PC-3 (cell line): ENCODE results near the gene LMNA. TPM values are rescaled to one million over a fixed set of nuclear protein-coding genes. Genes with fewer than 3 reads are reported as not detected.
"Not testable (repeated sequence)": the region's sequence is repeated elsewhere in the genome, so short reads cannot be mapped to it uniquely, and the experiment has no call there.

Experiments used
- ATAC-seq: fragments of 200-7000 bp; cut with Tn5 transposase; 2 replicates; pipeline ENCODE4 v1.9.1; 2020; ENCODE audit warnings: mild to moderate bottlenecking, moderate library complexity
- BruUV-seq: library from RNA; stranded (reverse); fragments of 400-500 nt; replicated peaks from 2 replicates; lab custom pipeline; 2021; lab: Mats Ljungman, UMichigan
- CTCF ChIA-PET: fragments of 300-600 bp; sonication (Branson Sonifier 250); formaldehyde crosslinking; loops from one replicate; lab custom pipeline; 2022; ENCODE audit warnings: antibody characterized with exemption; lab: Charles Lee
- POLR2A ChIA-PET: fragments of 300-600 bp; sonication (Branson Sonifier 250); formaldehyde crosslinking; loops from one replicate; lab custom pipeline; 2022; ENCODE audit warnings: antibody characterized with exemption; ENCODE audit not compliant: unreplicated experiment; lab: Charles Lee
- DNase-seq: peaks from one replicate; pipeline ENCODE4 v3.0.0-alpha.2; 2015
- H2AFZ ChIP-seq: fragments of 300-600 bp; sonication (generic); 2 replicates; pipeline ENCODE4 v1.6.0; 2016; ENCODE audit warnings: antibody characterized with exemption, low read length
- H3F3A ChIP-seq: fragments of 300-600 bp; sonication (generic); one replicate; pipeline ENCODE4 v1.6.0; 2017; ENCODE audit warnings: antibody characterized with exemption, low read length, control low read depth, mild to moderate bottlenecking; ENCODE audit not compliant: unreplicated experiment
- H3K27ac ChIP-seq: fragments of 300-600 bp; sonication (generic); 2 replicates; pipeline ENCODE4 v1.5.1; 2016; ENCODE audit warnings: mild to moderate bottlenecking, low read length
- H3K27me3 ChIP-seq: fragments of 300-600 bp; sonication (generic); 2 replicates; pipeline ENCODE4 v1.6.1; 2016; ENCODE audit warnings: low read length, mixed read lengths
- H3K36me3 ChIP-seq: fragments of 300-600 bp; sonication (generic); 2 replicates; pipeline ENCODE4 v1.6.1; 2016; ENCODE audit warnings: low read depth, mixed run types, low read length, mixed read lengths
- H3K4me1 ChIP-seq: fragments of 300-600 bp; sonication (generic); 2 replicates; pipeline ENCODE4 v1.5.1; 2016; ENCODE audit warnings: low read length; ENCODE audit not compliant: insufficient read depth
- H3K4me2 ChIP-seq: fragments of 300-600 bp; sonication (generic); 2 replicates; pipeline ENCODE4 v1.6.0; 2016; ENCODE audit warnings: low read length
- H3K4me3 ChIP-seq: fragments of 300-600 bp; sonication (generic); 2 replicates; pipeline ENCODE4 v1.5.1; 2016; ENCODE audit warnings: mild to moderate bottlenecking, low read length, mixed read lengths
- H3K79me2 ChIP-seq: fragments of 300-600 bp; sonication (generic); 2 replicates; pipeline ENCODE4 v1.6.1; 2017; ENCODE audit warnings: low read length, mixed read lengths
- H3K9ac ChIP-seq: fragments of 300-600 bp; sonication (generic); 2 replicates; pipeline ENCODE4 v1.6.0; 2016; ENCODE audit warnings: mild to moderate bottlenecking, low read length
- H3K9me2 ChIP-seq: fragments of 300-600 bp; sonication (generic); replicated peaks from 2 replicates; pipeline ENCODE4 v1.6.1; 2016; ENCODE audit warnings: mixed run types, low read length, mixed read lengths
- H3K9me3 ChIP-seq: fragments of 300-600 bp; sonication (generic); 2 replicates; pipeline ENCODE4 v1.6.1; 2016; ENCODE audit warnings: low read length, mixed read lengths
- H4K20me1 ChIP-seq: fragments of 300-600 bp; sonication (generic); 2 replicates; pipeline ENCODE4 v1.6.1; 2016; ENCODE audit warnings: low read length, mixed read lengths
- intact Hi-C: fragments of 100-400 bp; cut with micrococcal nuclease; formaldehyde crosslinking; loops from 2 replicates; pipeline ENCODE4 v1.9.0; 2023
- total RNA-seq: library from RNA; depleted of rRNA; stranded (reverse); fragments of >200 nt; gene quantifications from 2 replicates; pipeline ENCODE4 v1.2.3, GENCODE V29; 2014; rRNA removed

Gene LMNA
- total RNA-seq, 1 experiment from 2014 or later, result 864 TPM

DNA sequence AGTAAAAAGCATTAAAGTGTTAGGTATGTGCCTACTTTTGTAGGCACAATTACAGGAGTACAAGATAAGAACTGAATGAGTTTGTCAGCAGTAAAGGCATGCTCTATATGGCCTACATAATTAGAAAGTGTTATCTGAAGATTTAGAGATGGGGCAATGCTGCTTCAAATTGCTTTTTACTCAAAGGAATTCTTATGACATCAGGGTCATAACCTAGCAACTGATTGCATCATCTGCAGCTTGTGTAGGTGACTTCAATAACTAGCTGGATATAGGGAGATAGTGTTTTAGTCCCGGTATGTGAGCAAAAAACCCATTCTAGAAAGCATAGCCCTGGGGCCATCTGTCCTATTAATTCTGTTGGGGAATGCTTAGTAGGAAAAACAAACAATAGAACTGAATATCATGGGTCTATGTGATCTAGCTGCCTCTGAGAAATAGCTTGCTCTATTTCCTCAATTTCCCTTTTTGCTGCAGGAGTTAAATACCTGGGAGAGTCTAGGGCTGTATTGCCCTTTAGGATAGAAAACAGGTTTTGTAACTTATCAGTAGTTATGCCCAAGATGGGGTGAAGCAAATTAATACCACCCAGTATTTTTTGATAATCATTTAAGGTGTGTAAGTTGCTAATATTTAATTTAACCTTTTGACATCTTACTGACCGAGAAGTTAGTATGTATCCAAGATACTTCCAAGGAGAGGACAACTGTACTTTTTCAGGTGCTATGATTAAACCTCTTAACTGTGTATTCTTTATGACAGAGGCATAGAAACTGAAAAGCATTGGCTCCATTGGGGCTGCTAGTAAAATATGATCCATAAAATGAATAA, 72.1 kb downstream of the LMNA start:
- ATAC-seq, H3K4me3 ChIP-seq, H3K4me2 ChIP-seq, H3K9me3 ChIP-seq, DNase-seq, POLR2A ChIA-PET, H3K4me1 ChIP-seq, CTCF ChIA-PET, H3F3A ChIP-seq, H3K9ac ChIP-seq, H4K20me1 ChIP-seq, intact Hi-C loops, H3K9me2 ChIP-seq, H3K79me2 ChIP-seq, H3K27ac ChIP-seq, H2AFZ ChIP-seq, BruUV-seq, H3K36me3 ChIP-seq, H3K27me3 ChIP-seq: not testable (repeated sequence)

Other genes starting within 250 kb of the LMNA start
- gene RIT1, start 203.4 kb upstream of the LMNA start, total RNA-seq, result 14.7 and 18.8 TPM in 2 replicates
- gene KHDC4, start 180.3 kb upstream of the LMNA start, total RNA-seq, result 63.4 and 64.4 TPM in 2 replicates
- not detected in 2 replicates for gene RXFP4, start 173.1 kb upstream of the LMNA start, total RNA-seq
- 65.9 and 70.8 TPM in 2 replicates for gene ARHGEF2, start 136.2 kb upstream of the LMNA start, total RNA-seq
- gene SSR2, start 93.8 kb upstream of the LMNA start, total RNA-seq, result 282 and 293 TPM in 2 replicates
- 45.4 and 62.9 TPM in 2 replicates for gene UBQLN4, start 60.9 kb upstream of the LMNA start, total RNA-seq
- gene LAMTOR2, start 59.9 kb upstream of the LMNA start, total RNA-seq, result 130 TPM in 2 replicates
- gene RAB25, start 53.6 kb upstream of the LMNA start, total RNA-seq, result 18.1 and 18.5 TPM in 2 replicates
- gene MEX3A, start 32.2 kb upstream of the LMNA start, total RNA-seq, result 12.9 and 14.7 TPM in 2 replicates
- gene SEMA4A, start 38.9 kb downstream of the LMNA start, total RNA-seq, result 5.8 and 13.1 TPM in 2 replicates
- 28.1 and 33.1 TPM in 2 replicates for gene SLC25A44, start 79.4 kb downstream of the LMNA start, total RNA-seq
- 131 and 163 TPM in 2 replicates for gene PMF1, start 98.3 kb downstream of the LMNA start, total RNA-seq
- 0.35 and 2.5 TPM in 2 replicates for gene BGLAP, start 127.5 kb downstream of the LMNA start, total RNA-seq
- 6.6 and 7.2 TPM in 2 replicates for gene PAQR6, start 133.3 kb downstream of the LMNA start, total RNA-seq
- 126 and 130 TPM in 2 replicates for gene SMG5, start 168.1 kb downstream of the LMNA start, total RNA-seq
- gene TMEM79, start 169.6 kb downstream of the LMNA start, total RNA-seq, result 8.1 and 11.2 TPM in 2 replicates
- gene GLMP, start 181.0 kb downstream of the LMNA start, total RNA-seq, result 49.8 and 52.2 TPM in 2 replicates
- 1.1 TPM in 1 of 2 replicates, not detected in the other for gene VHLL, start 184.6 kb downstream of the LMNA start, total RNA-seq
- 666 and 692 TPM in 2 replicates for gene CCT3, start 223.6 kb downstream of the LMNA start, total RNA-seq
- gene TSACC, start 223.8 kb downstream of the LMNA start, total RNA-seq, result 0.51 and 1.3 TPM in 2 replicates